Central memory CD8-positive, alpha-beta T cell (primary cell): ENCODE measurements around the gene KCNAB2.
"Not testable (repeated sequence)": the region's sequence is repeated elsewhere in the genome, so short reads cannot be mapped to it uniquely, and the experiment has no call there.

Source experiments
- ATAC-seq: fragments of 150-1000 bp; cut with Tn5 transposase; replicated peaks from 2 replicates; pipeline ENCODE4 v1.10.0; 2022; ENCODE audit warnings: mild to moderate bottlenecking, moderate FRiP score, moderate number of reproducible peaks; ENCODE audit not compliant: poor library complexity, severe bottlenecking; ENCODE audit errors: extremely low read depth
- DNase-seq, 2 donors: peaks; one replicate each; pipeline ENCODE4 v3.0.0; 2021; ENCODE audit warnings: low spot score in 2 of 2
- H3K27ac Mint-ChIP-seq: one replicate; pipeline ENCODE4 v1.8.0; 2022; ENCODE audit warnings: low read depth, mild to moderate bottlenecking, moderate library complexity, mixed read lengths
- H3K27me3 Mint-ChIP-seq: one replicate; pipeline ENCODE4 v1.8.0; 2022; ENCODE audit warnings: mixed read lengths
- H3K36me3 Mint-ChIP-seq: one replicate; pipeline ENCODE4 v1.8.0; 2022; ENCODE audit warnings: mild to moderate bottlenecking, moderate library complexity, mixed read lengths; ENCODE audit not compliant: insufficient read depth
- H3K4me1 Mint-ChIP-seq: one replicate; pipeline ENCODE4 v1.8.0; 2022; ENCODE audit warnings: mixed read lengths
- H3K4me3 Mint-ChIP-seq: one replicate; pipeline ENCODE4 v1.8.0; 2022; ENCODE audit warnings: mild to moderate bottlenecking, moderate library complexity, mixed read lengths
- H3K9me3 Mint-ChIP-seq: one replicate; pipeline ENCODE4 v1.8.0; 2022; ENCODE audit warnings: mixed read lengths

Gene KCNAB2

GRCh38 chr1:6013491-6013890, 32.2 kb upstream of the KCNAB2 start:
- H3K9me3 Mint-ChIP-seq = no peaks in the 10 kb centered on the region
- no peaks in the 10 kb centered on the region for H3K27me3 Mint-ChIP-seq
- no peak for ATAC-seq
- no peak overlapping the region for H3K4me3 Mint-ChIP-seq
- no peak for DNase-seq
- H3K27ac Mint-ChIP-seq = peak overlapping the region; percentile 90
- peaks cover 31% of the 10 kb centered on the region for H3K4me1 Mint-ChIP-seq
- H3K36me3 Mint-ChIP-seq = peaks cover 23% of the 10 kb centered on the region

- Mint-ChIP-seq H3K9me3 (no peaks in the 10 kb centered on the region), H3K27me3 (no peaks in the 10 kb centered on the region), H3K4me1 (peaks cover 31% of the 10 kb centered on the region), H3K27ac (peak overlapping the region; percentile 90), H3K4me3 (no peak overlapping the region), H3K36me3 (peaks cover 23% of the 10 kb centered on the region)
- ATAC-seq (no peak), DNase-seq (no peak)
Measured at GRCh38 chr1:6014130-6014999, 31.3 kb upstream of the KCNAB2 start.

- Mint-ChIP-seq H3K4me1 (peaks cover 24% of the 10 kb centered on the region), H3K4me3 (no peak overlapping the region), H3K27ac (no peak overlapping the region), H3K9me3 (no peaks in the 10 kb centered on the region), H3K27me3 (no peaks in the 10 kb centered on the region), H3K36me3 (peaks cover 22% of the 10 kb centered on the region)
- no peak for DNase-seq
- no peak for ATAC-seq
Measured at GRCh38 chr1:6016191-6016865, 29.4 kb upstream of the KCNAB2 start.

GRCh38 chr1:6017654-6018053, 28.0 kb upstream of the KCNAB2 start:
- Mint-ChIP-seq H3K36me3 (peaks cover 13% of the 10 kb centered on the region), H3K4me1 (peaks cover 22% of the 10 kb centered on the region)
- H3K27ac Mint-ChIP-seq, DNase-seq, H3K9me3 Mint-ChIP-seq, H3K27me3 Mint-ChIP-seq, H3K4me3 Mint-ChIP-seq, ATAC-seq: not testable (repeated sequence)

DNA sequence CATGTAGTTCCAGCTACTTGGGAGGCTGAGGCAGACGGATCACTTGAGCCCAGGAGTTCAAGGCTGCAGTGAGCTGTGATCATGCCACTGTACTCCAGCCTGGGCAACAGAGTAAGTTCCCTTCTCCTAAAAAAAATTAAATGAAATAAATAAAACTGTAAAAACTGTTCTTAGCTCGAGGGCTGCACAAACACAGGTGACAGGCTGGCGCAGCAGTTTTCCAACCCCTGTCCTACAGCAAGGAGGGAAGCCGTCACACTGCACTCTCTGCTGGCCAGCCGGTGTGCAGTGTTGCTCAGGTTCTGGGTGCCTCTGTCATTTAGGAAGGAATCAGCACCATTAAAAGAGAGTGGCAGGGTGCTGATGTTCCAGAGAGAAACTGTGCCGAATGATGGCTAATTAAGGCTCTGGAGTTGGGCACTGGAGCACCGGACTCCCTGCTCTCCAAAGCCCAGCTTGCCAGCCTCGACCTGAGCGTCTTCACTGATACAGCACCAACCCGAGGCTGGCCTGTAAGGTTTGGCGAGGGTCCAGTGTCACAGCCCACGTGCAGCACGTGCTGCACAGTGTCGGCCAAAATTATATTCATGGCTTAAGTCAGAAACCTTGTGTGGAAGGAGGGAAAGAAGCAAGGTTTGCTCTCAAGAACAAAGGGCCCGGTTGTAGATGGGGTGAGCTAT, 26.4 kb upstream of the KCNAB2 start:
- ATAC-seq = no peak

DNA sequence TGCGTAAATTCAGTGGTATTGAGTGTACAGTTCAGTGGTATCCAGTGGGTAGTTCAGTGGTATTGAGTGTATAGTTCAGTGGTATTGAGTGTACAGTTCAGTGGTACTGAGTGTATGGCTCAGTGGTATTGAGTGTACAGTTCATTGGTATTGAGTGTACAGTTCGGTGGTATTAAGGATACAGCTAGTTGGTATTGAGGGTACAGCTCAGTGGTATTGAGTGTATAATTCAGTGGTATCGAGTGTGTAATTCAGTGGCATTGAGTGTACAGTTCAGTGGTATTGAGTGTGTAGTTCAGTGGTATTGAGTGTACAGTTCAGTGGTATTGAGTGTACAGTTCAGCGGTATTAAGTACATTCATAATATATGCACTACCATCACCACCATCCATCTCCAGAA, 23.5 kb upstream of the KCNAB2 start:
- Mint-ChIP-seq H3K27me3 (no peaks in the 10 kb centered on the region), H3K27ac (no peak overlapping the region), H3K4me1 (peaks cover 29% of the 10 kb centered on the region), H3K36me3 (peaks cover 13% of the 10 kb centered on the region), H3K9me3 (no peaks in the 10 kb centered on the region), H3K4me3 (no peak overlapping the region)
- no peak for DNase-seq
- ATAC-seq = no peak

More for the DNA sequence above, 26.4 kb upstream of the KCNAB2 start:
- Mint-ChIP-seq H3K9me3 (no peaks in the 10 kb centered on the region), H3K4me3 (no peak overlapping the region), H3K4me1 (peaks cover 9% of the 10 kb centered on the region), H3K27ac (no peak overlapping the region), H3K36me3 (peaks cover 7% of the 10 kb centered on the region), H3K27me3 (no peaks in the 10 kb centered on the region)
- no peak for DNase-seq

DNA sequence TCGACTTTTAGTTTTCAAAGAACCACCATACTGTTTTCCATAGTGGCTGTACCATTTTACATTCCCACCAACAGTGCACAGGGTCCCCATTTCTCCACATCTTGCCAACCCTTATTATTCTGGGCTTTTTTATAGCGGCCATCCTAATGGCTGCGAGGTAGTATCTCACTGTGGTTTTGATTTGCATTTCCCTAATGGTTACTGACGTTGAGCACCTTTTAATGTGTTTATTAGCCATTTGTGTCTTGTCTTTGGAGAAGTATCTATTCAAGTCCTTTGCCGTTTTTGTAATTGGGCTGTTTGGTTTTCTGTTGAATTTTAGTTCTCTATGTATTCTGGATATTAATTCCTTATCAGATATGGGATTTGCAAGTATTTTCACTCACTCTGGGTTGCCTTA, 22.3 kb upstream of the KCNAB2 start:
- no peaks in the 10 kb centered on the region for H3K27me3 Mint-ChIP-seq
- no peak overlapping the region for H3K27ac Mint-ChIP-seq
- no peak for DNase-seq
- peaks cover 20% of the 10 kb centered on the region for H3K36me3 Mint-ChIP-seq
- H3K4me3 Mint-ChIP-seq = no peak overlapping the region
- H3K9me3 Mint-ChIP-seq = no peaks in the 10 kb centered on the region
- no peak for ATAC-seq
- peaks cover 41% of the 10 kb centered on the region for H3K4me1 Mint-ChIP-seq

- Mint-ChIP-seq H3K4me1 (peaks cover 46% of the 10 kb centered on the region), H3K9me3 (no peaks in the 10 kb centered on the region), H3K4me3 (no peak overlapping the region), H3K27ac (peak overlapping the region; percentile 58), H3K36me3 (peaks cover 27% of the 10 kb centered on the region), H3K27me3 (no peaks in the 10 kb centered on the region)
- no peak for ATAC-seq
- DNase-seq = no peak
Measured at GRCh38 chr1:6024376-6024775, 21.3 kb upstream of the KCNAB2 start.

DNA sequence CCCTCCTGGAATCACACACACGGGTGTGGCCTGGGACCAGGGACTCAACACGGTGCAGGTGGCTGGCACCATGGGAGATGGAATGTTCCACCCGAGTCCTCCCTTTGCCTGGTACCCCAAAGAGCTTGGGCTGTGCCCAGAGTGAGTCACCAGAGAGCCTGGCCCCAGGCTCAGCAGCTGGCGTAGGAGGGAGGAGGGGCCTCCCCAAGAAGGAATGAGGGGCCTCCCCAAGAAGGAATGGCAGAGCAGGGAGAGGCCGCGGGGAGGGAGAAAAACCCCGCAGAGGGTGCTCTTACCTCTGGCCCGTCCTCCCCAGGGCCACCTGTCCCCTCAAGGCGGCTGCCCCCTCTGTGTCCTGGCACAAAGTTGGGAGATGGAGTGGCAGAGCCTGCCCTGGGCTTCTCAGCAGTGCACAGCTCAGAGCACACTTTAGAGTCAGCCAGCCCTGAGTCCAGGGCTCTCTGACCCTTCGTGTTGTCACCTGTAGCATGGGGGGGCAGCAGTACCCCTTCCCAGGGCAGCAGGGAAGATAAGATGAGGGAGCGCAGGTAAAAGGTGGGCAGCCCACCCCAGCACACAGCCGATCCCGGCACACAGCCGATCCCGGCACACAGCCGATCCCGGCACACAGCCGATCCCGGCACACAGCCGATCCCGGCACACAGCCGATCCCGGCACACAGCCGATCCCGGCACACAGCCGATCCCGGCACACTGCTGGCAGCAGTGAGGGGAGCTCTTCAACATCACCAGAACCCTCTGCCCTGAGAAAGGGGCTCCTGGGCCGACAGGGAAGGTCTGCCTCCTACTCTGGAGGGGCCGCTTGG, 20.2 kb upstream of the KCNAB2 start:
- Mint-ChIP-seq H3K27ac (peak overlapping the region; percentile 94), H3K9me3 (no peaks in the 10 kb centered on the region), H3K4me1 (peaks cover 52% of the 10 kb centered on the region), H3K36me3 (peaks cover 27% of the 10 kb centered on the region), H3K4me3 (peak overlapping the region; percentile 92), H3K27me3 (no peaks in the 10 kb centered on the region)
- DNase-seq (no peak), ATAC-seq (no peak)

- H3K27ac Mint-ChIP-seq = peak overlapping the region; percentile 94
- DNase-seq (peak; percentile 82 to 91), ATAC-seq (peak; percentile 85)
- no peaks in the 10 kb centered on the region for H3K9me3 Mint-ChIP-seq
- peaks cover 60% of the 10 kb centered on the region for H3K4me1 Mint-ChIP-seq
- peak overlapping the region; percentile 92 for H3K4me3 Mint-ChIP-seq
- H3K27me3 Mint-ChIP-seq = no peaks in the 10 kb centered on the region
- H3K36me3 Mint-ChIP-seq = peaks cover 28% of the 10 kb centered on the region
Measured at GRCh38 chr1:6026095-6026809, 19.4 kb upstream of the KCNAB2 start.

- Mint-ChIP-seq H3K27ac (peak overlapping the region; percentile 94), H3K4me3 (peak overlapping the region; percentile 92), H3K27me3 (no peaks in the 10 kb centered on the region), H3K36me3 (peaks cover 30% of the 10 kb centered on the region), H3K4me1 (peaks cover 61% of the 10 kb centered on the region), H3K9me3 (no peaks in the 10 kb centered on the region)
- ATAC-seq = no peak
- no peak for DNase-seq
Measured at GRCh38 chr1:6027591-6027990, 18.1 kb upstream of the KCNAB2 start.
